GM13977 (cell line): ENCODE data around the gene NDUFAF2.

ENCODE experiments used
- DNase-seq: peaks from one replicate; pipeline ENCODE4 v3.0.0; 2012; ENCODE audit warnings: low spot score
- in situ Hi-C: fragments of 300-500 bp; cut with MboI; formaldehyde crosslinking; loops from one replicate; pipeline ENCODE4 v1.12.0; 2022; ENCODE audit warnings: low sequenced_read_pairs, low pct_unique_long_range_greater_than_20kb, mixed read lengths, inconsistent platforms; ENCODE audit not compliant: unreplicated experiment
- TF ChIP-seq, protein P1 (sequence below): IDR thresholded peaks from 2 replicates; pipeline ENCODE4 v1.5.1; 2012; ENCODE audit warnings: mild to moderate bottlenecking, control low read depth; ENCODE audit not compliant: insufficient read depth; ENCODE audit errors: extremely low read depth, missing control alignments

The NDUFAF2 gene

DNA sequence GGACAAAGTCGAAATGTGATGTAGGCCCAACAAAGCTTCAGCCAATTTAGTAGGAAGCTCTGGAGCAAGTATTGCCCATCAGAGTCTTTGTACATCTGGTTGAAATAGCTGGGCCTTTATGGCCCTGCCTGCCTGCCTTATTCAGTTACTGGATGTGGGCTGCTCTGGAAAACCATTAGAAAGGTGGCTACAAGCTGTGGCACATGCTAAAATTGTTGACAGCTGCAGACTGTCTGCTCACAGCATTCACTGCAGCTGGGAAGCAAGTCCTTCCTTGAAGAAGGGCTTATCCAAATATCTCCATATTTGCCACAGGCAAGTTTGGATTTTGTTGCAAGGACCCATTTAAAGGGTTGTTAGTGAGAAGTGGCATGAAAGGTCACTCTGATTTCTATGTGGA lies 192.8 kb downstream of the NDUFAF2 start:
- in situ Hi-C loops: no loop called here
- TF ChIP-seq, protein P1, sequence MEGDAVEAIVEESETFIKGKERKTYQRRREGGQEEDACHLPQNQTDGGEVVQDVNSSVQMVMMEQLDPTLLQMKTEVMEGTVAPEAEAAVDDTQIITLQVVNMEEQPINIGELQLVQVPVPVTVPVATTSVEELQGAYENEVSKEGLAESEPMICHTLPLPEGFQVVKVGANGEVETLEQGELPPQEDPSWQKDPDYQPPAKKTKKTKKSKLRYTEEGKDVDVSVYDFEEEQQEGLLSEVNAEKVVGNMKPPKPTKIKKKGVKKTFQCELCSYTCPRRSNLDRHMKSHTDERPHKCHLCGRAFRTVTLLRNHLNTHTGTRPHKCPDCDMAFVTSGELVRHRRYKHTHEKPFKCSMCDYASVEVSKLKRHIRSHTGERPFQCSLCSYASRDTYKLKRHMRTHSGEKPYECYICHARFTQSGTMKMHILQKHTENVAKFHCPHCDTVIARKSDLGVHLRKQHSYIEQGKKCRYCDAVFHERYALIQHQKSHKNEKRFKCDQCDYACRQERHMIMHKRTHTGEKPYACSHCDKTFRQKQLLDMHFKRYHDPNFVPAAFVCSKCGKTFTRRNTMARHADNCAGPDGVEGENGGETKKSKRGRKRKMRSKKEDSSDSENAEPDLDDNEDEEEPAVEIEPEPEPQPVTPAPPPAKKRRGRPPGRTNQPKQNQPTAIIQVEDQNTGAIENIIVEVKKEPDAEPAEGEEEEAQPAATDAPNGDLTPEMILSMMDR: no peak
- no peak for DNase-seq

DNA sequence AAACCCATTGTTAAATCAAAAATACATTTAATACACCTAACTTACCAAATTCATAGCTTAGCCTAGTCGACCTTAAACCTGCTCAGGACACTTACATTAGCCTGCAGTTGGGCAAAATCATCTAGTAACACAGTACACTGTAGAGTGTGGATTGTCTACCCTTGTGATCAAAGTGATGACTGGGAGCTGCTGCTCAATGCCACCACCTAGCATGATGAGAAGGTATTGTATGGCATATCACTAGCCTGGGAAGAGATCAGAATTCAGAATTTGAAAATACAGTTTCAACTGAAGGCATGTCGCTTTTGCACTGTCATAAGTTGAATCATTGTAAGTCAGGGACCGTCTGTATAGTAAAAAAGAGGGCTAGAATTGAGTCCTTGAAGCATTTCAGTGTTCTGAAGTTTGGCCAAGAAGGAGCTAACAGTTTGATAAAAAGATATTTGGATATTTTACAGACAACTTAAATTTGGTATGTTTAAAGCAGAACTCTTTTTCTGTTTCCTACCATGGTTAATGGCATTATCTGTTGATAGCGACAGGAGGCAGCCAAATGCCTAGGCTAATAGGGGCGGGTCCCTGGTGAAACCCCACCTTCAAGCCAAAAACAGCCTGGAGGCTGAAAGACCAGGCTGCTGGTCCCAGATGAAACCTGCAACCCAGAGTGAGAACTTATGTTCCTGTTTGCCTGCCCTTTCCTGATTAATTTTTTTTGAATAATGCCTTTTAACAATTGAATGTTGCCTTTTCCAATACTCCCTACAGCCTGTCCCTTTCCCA lies 194.3 kb downstream of the NDUFAF2 start:
- no peak for DNase-seq
- in situ Hi-C loops: no loop called here
- TF ChIP-seq, protein P1: peak; percentile 13

DNA sequence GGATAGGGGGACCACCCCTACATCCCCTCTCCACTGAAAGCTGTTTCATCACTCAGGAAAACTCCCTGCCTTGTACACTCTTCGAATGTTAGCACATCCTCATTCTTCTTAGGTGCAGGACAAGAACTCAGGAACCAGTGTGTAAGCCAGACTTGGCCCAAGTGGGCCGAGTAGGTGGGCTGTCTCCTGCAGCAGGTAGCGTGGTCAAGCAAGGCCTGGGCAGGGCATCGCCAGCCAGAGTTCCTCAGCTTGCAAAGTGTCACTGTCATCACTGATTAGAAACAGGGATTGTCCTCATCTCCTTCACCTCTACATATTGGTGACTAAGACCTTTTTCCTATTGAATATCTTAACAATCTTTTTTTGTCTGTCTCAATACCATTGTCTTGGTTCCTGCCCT lies 194.9 kb downstream of the NDUFAF2 start:
- no peak for DNase-seq
- in situ Hi-C loops: no loop called here
- TF ChIP-seq, protein P1: no peak

DNA sequence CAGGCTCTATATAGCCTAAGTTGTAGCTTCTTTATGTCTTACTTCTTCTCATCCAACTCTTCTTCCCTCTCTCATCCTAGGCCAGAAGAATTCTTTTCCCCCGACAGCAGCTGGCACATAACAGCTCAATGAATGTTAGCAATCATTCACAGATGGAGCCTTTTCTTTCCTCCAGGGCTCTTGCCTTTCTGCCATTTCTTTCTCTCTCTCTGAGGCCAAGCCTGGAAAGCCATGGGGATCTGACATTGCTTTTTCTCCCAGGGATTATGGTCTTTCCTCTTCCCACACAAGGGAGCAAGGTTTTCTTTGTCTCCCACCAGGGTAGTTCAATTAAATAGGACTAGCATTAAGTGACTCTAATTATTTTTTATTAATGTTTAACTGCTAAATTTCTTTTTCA lies 196.8 kb downstream of the NDUFAF2 start:
- in situ Hi-C loops: no loop called here
- no peak for DNase-seq
- TF ChIP-seq, protein P1: no peak

DNA sequence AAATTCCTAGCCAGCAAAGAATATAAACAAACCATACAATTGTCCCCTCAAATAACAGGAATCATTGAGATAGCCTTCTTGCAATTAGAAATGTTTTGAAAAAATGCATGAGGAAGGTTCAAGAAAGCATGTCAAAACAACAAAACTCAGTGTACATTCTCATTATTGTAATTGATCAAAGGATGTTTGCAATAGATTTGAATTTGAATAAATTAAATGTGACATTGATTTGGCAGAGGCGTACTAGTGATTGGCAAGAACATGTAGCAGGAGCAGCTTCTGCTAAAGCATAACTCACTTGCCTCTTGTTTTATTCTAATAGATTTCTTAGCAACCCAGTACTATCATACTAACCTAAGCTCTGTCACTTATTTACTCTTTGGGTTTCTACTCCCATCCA lies 197.4 kb downstream of the NDUFAF2 start:
- no peak for DNase-seq
- TF ChIP-seq, protein P1: no peak
- in situ Hi-C loops: no loop called here

DNA sequence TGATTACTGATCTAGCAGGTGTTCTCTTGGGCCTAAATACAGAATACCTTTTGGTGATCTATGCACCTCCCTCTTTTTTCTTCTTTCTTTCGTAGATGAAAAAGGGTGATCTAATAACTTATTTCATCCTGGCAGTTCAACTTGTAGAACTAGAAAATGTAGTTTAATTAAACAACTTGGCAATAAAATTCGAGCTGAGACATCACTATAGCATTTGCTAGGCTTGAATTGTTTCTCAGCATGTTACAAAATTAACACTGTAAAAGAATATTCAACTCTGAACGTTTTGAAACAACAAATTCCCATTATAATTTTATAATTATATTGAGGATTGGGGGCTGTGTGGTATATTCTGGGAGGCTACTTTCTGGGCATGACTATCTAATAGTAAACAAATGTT lies 197.8 kb downstream of the NDUFAF2 start:
- TF ChIP-seq, protein P1: no peak
- no peak for DNase-seq
- in situ Hi-C loops: no loop called here
